ENCODE results near the gene MISFA.
"Not testable (repeated sequence)": the region's sequence is repeated elsewhere in the genome, so short reads cannot be mapped to it uniquely, and the experiment has no call there.

The MISFA gene

DNA sequence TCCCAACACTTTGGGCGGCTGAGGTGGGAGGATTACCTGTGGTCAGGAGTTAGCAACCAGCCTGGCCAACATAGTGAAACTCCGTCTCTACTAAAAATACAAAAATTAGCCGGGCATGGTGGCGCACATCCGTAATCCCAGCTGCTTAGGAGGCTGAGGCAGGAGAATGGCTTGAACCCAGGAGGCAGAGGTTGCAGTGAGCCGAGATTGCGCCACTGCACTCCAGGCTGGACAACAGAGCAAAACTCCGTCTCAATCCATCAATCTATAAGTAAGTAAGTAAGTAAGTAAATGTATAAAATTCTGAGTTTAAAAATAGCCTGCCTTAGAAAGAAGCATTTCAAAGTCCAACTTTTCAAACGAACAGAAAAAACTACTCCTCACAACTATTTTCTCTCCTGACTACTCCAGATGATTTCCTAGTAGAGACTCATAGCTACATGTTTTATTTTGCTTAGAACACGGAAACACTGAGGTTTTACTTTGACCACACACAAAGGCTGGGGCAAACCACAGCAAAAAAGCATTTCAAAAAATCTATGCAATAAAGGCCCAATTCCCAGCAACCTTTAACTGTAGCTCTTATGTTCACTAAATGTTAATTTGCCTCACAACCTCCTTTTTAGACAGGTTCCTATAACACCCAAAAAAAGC is 18.2 kb downstream of the MISFA start:
- no peak for DNase-seq (ENCODE audit: low spot score)

- no peak for DNase-seq (ENCODE audit: low spot score)
These were observed 18.9 kb downstream of the MISFA start for GRCh38 chr11:18618342-18619025.

GRCh38 chr11:18623707-18624106 is 24.1 kb downstream of the MISFA start:
- no peak for DNase-seq (ENCODE audit: low spot score)

DNA sequence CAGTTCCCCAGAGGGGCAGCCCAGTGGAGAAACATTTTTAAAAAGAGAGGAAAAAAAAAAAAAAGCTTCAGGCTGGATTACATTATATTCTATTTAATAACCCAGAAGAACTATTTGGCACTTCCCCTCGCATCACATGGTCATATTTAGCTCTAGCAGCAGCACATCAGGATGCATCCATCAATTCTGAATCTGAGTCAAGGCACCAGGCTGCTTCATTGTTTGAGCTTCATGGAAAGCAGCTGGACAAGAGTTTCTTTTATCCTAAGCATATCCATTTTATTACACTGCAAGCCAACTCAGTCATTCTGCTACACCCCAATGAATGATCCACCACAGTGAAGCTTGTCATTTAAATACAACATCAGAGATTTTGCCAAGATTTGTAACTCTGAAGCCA is 24.6 kb downstream of the MISFA start:
- peak; percentile 62 for DNase-seq (ENCODE audit: low spot score)

DNA sequence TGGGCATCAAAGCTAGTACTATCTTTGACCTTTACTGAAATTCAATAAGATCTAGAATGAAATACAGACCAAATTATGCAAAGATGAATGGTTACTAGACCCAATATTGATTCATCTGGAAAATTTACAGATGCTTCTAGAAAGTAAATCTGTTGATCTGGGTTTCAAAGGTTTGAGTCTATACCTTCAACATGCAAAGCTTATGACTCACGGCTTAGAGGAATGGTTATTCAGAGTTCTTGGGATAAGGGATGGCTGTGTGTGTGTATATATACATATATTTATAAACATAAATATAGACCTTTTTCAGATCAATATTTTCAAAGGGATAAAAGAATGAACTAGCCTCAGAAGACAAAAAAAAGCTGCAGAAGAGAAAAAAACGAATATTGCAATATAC is 33.3 kb downstream of the MISFA start:
- no peak for DNase-seq (ENCODE audit: low spot score)

DNA sequence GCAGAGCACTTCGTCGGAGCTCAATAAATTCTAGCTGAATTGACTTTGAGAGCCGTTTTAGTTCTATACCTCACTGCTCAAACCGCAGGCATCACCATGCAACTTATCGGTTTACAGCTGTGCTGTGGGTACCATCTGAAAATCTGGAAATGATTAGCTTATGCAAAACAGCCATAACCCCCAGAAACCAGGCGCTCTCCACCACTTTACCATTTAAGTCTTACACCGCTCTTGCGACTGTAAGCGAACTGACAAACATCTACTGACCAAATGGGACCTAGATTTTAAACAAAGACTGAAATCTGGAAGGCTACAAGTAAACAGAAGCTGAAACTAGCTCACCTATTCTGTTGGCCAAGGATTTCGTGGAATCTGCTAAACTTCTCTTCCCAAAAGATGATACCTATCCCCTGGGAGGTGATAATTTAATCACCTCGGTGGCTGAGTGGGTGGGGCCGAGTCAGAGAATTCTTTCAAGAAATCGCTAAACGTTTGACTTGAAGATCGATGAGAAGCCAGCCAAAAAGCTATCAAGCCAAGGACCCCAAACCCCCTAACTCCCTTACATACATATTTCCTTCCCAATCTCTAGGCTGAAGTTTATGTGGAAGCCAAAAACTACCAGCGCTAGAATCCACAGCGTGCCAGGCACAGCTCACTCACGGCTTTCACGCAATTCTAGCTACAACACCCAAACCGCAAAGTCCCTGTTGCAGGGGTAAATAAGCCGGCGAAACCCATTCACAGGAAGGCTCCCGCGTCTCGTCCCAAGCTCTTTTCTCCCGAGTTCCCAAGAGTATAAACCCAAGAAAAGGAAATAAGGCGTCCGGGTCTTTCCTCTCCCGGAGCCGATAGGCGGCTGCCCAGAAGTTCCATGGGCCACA is 33.9 kb downstream of the MISFA start:
- DNase-seq (ENCODE audit: low spot score) = no peak

DNA sequence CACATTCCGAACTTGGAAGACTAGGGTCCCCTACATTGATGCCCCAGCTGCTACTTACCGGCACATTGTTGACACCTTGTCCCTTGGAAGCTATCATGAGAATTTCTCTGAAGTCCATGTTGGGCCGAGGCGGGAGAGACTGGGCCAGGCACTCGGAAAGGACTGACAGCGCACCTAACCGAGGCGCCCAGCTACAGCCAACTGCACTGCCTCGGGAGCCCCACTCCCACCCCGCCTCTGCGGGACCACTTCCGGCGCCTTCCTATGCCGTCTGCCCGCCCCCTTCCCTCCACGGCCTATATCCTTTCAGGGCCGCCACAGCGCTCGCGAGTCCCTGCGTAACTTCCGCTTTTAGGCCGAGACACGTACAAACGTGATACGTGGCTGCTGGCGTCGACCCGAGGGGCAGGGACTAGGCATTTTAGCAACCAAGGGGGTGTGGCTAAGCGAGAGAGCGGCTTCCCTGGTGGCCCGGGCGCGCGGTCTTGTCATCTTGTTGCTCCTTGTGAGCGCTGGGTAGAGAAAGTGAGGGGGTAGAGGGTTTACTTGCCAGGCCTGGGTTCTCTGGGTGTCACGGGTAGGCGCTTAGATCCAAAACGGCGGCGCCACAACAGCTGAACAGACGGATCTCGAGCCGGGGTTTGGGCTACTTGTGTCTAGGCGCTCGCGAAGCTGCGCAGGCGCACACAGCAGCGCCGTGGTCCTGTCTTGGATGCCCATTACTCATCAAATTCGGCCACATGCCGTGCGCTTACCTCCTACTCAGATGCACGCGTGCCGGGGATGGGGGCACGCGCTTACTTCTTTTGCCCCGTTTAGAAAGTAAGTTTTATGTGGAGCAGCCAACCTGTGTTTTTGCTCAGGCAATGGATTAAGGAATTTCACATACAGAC is 34.8 kb downstream of the MISFA start, which contains the start of gene SPTY2D1:
SPTY2D1 (minus strand) TSS at position 203 of the 893 bp plus-strand sequence; CDS start at position 118, 85 bp downstream.
- peak; percentile 99 for DNase-seq (ENCODE audit: low spot score)

GRCh38 chr11:18641677-18642076 is 42.1 kb downstream of the MISFA start:
- no peak for DNase-seq (ENCODE audit: low spot score)

- DNase-seq (ENCODE audit: low spot score) = not testable (repeated sequence)
These were observed 43.4 kb downstream of the MISFA start for GRCh38 chr11:18643034-18643433.

- no peak for DNase-seq (ENCODE audit: low spot score)
These were observed 50.8 kb downstream of the MISFA start for GRCh38 chr11:18650353-18650752.

DNA sequence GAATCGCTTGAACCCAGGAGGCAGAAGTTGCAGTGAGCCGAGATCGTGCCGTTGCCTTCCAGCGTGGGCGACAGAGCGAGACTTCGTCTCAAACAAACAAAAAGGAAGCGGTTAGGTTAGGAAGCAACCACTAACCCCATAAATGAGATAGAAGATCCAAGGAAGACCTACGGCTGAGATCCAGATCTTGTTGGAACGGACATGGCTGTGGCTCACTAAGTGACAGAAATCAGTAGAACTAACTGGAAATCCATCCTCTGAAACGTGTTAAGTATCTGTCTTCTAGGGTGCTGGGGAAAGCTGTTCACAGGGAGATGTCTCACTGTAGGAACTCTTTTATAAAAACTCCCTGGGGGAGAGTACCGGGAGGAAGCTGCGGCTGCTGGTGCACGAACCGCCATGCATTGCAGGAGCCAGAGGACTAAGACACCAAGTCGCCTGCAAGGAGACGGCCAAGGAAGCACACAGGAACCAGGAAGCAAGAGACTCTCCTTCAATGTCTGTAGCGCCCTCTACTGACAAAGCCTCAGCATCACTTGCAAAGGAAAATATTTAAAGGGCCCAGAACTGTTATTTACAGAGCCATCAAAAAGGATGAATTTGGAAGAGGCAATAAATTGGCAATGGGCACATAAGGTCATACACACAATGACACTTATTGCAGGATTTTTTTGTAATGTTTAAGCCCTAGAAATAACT is 51.4 kb downstream of the MISFA start:
- no peak for DNase-seq (ENCODE audit: low spot score)

All from pons (tissue), 1 donor.